KMS-11 (cell line): Measurements from ENCODE around the gene MAPK1.
"Not testable (repeated sequence)": the region's sequence is repeated elsewhere in the genome, so short reads cannot be mapped to it uniquely, and the experiment has no call there.

Experiments
- H2AFZ ChIP-seq: fragments of 200-600 bp; sonication (generic); 2 replicates; pipeline ENCODE4 v1.6.1; 2016; ENCODE audit warnings: antibody characterized with exemption, mixed run types, low read depth
- H3K27ac ChIP-seq: fragments of 200-600 bp; sonication (generic); 2 replicates; pipeline ENCODE4 v1.6.1; 2016; ENCODE audit warnings: mild to moderate bottlenecking, mixed run types
- H3K27me3 ChIP-seq: fragments of 200-600 bp; sonication (generic); 2 replicates; pipeline ENCODE4 v1.6.1; 2017; ENCODE audit warnings: mild to moderate bottlenecking, low read depth, mixed run types, moderate library complexity; ENCODE audit not compliant: insufficient read depth
- H3K36me3 ChIP-seq: fragments of 200-600 bp; sonication (generic); 2 replicates; pipeline ENCODE4 v1.6.1; 2017; ENCODE audit warnings: mild to moderate bottlenecking, mixed run types; ENCODE audit not compliant: insufficient read depth
- H3K4me1 ChIP-seq: fragments of 200-600 bp; sonication (generic); 2 replicates; pipeline ENCODE4 v1.6.1; 2016; ENCODE audit warnings: mild to moderate bottlenecking, low read depth, mixed run types; ENCODE audit not compliant: poor library complexity, severe bottlenecking
- H3K4me2 ChIP-seq: fragments of 200-600 bp; sonication (generic); 2 replicates; pipeline ENCODE4 v1.7.0; 2016; ENCODE audit warnings: mild to moderate bottlenecking, mixed run types
- H3K4me3 ChIP-seq: fragments of 200-600 bp; sonication (generic); IDR thresholded peaks from 2 replicates; pipeline ENCODE4 v1.6.1; 2017; ENCODE audit warnings: low read depth, low read length, mixed read lengths; ENCODE audit not compliant: insufficient read depth
- H3K79me2 ChIP-seq: fragments of 200-600 bp; sonication (generic); 2 replicates; pipeline ENCODE4 v1.6.1; 2016; ENCODE audit warnings: low read depth, mixed run types; ENCODE audit not compliant: insufficient read depth
- H3K9ac ChIP-seq: fragments of 200-600 bp; sonication (generic); 2 replicates; pipeline ENCODE4 v1.6.1; 2016; ENCODE audit warnings: mild to moderate bottlenecking, mixed run types
- H4K20me1 ChIP-seq: fragments of 200-600 bp; sonication (generic); 2 replicates; pipeline ENCODE4 v1.6.1; 2016; ENCODE audit warnings: mild to moderate bottlenecking, mixed run types; ENCODE audit not compliant: insufficient read depth
- TF ChIP-seq, protein P1 (sequence below): fragments of 200-600 bp; sonication (generic); conservative IDR thresholded peaks from 2 replicates; pipeline ENCODE4 v1.6.1; 2017; ENCODE audit warnings: low read depth, mild to moderate bottlenecking, antibody characterized with exemption, low read length, moderate library complexity, mixed read lengths

MAPK1 gene

DNA sequence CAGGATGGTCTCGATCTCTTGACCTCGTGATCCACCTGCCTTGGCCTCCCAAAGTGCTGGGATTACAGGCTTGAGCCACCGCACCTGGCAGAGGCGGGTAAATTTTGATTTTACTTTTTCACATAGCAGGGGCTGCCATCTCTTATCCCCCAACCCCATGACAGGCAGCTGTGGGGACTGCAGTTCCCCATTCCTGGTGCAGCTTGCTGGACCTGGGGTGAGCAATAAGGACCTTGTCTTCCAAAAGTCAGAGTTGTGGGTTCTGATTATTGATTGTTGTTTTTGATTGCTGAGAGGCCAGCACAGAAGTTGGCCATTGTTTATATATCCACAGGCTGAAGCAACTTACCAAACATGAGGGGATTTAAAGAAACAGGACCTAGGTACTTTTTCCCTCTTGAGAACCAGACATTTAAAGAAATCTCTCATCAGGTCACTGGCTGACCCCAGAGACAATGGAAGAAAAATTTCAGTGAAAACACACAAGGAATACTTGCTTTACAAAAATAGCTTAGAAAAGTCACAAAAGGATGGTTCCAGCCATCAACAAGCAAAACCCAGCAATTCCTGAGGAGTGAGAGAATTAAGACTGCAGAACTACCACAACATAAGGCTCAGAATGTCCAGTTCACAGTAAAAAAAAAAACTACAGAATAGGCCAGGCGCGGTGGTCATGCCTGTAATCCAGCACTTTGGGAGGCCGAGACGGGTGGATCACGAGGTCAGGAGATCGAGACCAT, 22.0 kb upstream of the MAPK1 start:
- Histone ChIP-seq H3K4me1 (no peaks in the 10 kb centered on the region), H3K4me2 (no peak overlapping the region), H2AFZ (no peak overlapping the region), H3K27ac (no peak overlapping the region), H3K27me3 (no peaks in the 10 kb centered on the region), H3K4me3 (no peak overlapping the region), H3K79me2 (no peaks in the 10 kb centered on the region), H4K20me1 (no peaks in the 10 kb centered on the region), H3K9ac (no peak overlapping the region), H3K36me3 (no peaks in the 10 kb centered on the region)
- TF ChIP-seq, protein P1, sequence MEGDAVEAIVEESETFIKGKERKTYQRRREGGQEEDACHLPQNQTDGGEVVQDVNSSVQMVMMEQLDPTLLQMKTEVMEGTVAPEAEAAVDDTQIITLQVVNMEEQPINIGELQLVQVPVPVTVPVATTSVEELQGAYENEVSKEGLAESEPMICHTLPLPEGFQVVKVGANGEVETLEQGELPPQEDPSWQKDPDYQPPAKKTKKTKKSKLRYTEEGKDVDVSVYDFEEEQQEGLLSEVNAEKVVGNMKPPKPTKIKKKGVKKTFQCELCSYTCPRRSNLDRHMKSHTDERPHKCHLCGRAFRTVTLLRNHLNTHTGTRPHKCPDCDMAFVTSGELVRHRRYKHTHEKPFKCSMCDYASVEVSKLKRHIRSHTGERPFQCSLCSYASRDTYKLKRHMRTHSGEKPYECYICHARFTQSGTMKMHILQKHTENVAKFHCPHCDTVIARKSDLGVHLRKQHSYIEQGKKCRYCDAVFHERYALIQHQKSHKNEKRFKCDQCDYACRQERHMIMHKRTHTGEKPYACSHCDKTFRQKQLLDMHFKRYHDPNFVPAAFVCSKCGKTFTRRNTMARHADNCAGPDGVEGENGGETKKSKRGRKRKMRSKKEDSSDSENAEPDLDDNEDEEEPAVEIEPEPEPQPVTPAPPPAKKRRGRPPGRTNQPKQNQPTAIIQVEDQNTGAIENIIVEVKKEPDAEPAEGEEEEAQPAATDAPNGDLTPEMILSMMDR: no peak

DNA sequence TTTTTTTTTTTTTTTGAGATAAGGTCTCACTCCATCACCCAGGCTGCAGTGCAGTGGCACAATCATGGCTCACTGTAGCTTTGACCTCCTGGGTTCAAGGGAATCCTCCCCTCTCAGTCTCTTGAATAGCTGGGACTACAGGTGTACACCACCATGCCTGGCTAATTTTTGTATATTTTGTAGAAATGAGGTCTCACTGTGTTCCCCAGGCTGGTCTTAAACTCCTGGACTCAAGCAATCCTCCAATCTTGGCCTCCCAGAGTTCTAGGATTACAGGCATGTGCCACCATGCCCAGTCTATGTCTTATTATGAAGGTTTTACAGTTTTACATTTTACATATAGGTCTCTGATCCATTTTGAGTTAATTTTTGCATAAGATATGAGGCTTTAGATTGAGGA, 20.4 kb upstream of the MAPK1 start:
- Histone ChIP-seq H3K4me2 (no peak overlapping the region), H3K9ac (no peak overlapping the region), H3K36me3 (no peaks in the 10 kb centered on the region), H3K79me2 (no peaks in the 10 kb centered on the region), H2AFZ (no peak overlapping the region), H3K4me3 (no peak overlapping the region), H4K20me1 (no peaks in the 10 kb centered on the region), H3K4me1 (no peaks in the 10 kb centered on the region), H3K27ac (no peak overlapping the region), H3K27me3 (no peaks in the 10 kb centered on the region)
- TF ChIP-seq, protein P1: no peak

DNA sequence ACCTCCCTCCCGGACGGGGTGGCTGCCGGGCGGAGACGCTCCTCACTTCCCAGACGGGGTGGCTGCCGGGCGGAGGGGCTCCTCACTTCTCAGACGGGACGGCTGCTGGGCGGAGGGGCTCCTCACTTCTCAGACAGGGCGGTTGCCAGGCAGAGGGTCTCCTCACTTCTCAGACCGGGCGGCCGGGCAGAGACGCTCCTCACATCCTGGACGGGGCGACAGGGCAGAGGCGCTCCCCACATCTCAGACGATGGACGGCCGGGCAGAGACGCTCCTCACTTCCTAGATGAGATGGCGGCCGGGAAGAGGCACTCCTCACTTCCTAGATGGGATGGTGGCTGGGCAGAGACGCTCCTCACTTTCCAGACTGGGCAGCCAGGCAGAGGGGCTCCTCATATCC, 16.5 kb upstream of the MAPK1 start:
- not testable (repeated sequence) for H3K4me2 ChIP-seq, H3K79me2 ChIP-seq, H4K20me1 ChIP-seq, H2AFZ ChIP-seq, H3K27me3 ChIP-seq, H3K4me1 ChIP-seq, H3K4me3 ChIP-seq, H3K36me3 ChIP-seq, H3K9ac ChIP-seq, H3K27ac ChIP-seq

DNA sequence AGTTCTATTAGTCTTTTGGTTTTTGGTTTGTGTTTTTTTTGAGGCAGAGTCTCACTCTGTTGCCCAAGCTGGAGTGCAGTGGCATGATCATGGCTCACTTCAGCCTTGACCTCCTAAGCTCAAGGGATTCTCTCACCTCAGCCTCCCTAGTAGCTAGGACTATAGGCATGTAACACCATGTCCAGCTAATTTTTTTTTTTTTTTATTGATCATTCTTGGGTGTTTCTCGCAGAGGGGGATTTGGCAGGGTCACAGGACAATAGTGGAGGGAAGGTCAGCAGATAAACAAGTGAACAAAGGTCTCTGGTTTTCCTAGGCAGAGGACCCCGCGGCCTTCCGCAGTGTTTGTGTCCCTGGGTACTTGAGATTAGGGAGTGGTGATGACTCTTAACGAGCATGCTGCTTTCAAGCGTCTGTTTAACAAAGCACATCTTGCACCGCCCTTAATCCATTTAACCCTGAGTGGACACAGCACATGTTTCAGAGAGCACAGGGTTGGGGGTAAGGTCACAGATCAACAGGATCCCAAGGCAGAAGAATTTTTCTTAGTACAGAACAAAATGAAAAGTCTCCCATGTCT, 15.4 kb upstream of the MAPK1 start:
- H4K20me1 ChIP-seq, H3K4me3 ChIP-seq, H3K27me3 ChIP-seq, H3K9ac ChIP-seq, H3K27ac ChIP-seq, H3K4me2 ChIP-seq, H3K79me2 ChIP-seq, H3K36me3 ChIP-seq, H2AFZ ChIP-seq, H3K4me1 ChIP-seq: not testable (repeated sequence)

DNA sequence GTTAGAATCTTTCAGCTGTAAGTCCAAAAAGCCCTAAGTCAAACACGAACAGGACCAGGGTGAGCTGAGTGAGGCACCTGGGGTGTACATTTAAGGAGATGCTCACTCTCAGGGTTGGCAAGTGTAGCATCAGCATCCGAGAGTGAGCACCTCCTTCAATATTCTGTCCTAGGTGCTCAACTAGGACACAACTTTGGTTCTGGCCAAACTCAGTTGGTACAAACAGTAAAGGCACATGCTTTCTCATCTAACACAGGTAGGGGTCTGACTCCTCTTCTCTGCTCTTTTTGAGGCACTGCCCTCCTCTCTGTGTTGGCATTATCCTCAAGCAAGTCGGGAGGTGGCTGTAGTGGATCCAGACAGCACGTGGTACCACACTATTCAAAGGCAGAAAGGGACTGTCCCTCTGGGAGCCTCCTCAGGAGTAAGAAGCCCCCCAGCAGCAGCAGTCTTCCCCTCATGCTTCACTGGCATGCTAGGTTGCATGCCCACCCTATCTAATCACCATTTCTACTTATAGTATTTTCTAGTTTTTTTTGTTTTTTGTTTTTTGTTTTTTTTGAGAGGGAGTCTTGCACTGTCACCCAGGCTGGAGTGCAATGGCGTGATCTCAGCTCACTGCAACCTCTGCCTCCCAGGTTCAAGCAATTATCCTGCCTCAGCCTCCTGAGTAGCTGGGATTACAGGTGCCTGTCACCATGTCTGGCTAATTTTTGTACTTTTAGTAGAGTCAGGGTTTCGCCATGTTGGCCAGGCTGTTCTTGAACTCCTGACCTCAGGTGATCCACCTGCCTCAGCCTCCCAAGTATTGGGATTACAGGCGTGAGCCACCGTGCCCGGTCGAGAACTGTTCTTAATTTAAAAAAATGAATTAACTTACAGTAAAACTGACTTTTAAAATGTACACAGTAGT, 14.7 kb upstream of the MAPK1 start:
- no peak overlapping the region for H3K4me3 ChIP-seq
- H3K79me2 ChIP-seq: no peaks in the 10 kb centered on the region

More for the DNA sequence above, 14.7 kb upstream of the MAPK1 start:
- H3K36me3 ChIP-seq: no peaks in the 10 kb centered on the region
- H3K27me3 ChIP-seq: no peaks in the 10 kb centered on the region
- H3K9ac ChIP-seq: no peak overlapping the region
- TF ChIP-seq, protein P1: no peak
- H3K4me1 ChIP-seq: no peaks in the 10 kb centered on the region
- no peak overlapping the region for H2AFZ ChIP-seq
- H4K20me1 ChIP-seq: no peaks in the 10 kb centered on the region
- no peak overlapping the region for H3K4me2 ChIP-seq
- H3K27ac ChIP-seq: no peak overlapping the region
